Endothelial cell of umbilical vein (primary cell): ENCODE results near the gene TMTC4. TPM values are rescaled to one million over a fixed set of nuclear protein-coding genes. Genes with fewer than 3 reads are reported as not detected.

Experiments
- BruUV-seq: library from RNA; stranded (reverse); fragments of 400-500 nt; replicated peaks from 2 replicates; lab custom pipeline; 2021; lab: Mats Ljungman, UMichigan
- CTCF ChIA-PET: fragments of 300-600, 350-600 bp; sonication (Branson Sonifier 250); formaldehyde crosslinking; loops from one replicate; lab custom pipeline; 2021; ENCODE audit warnings: antibody characterized with exemption, inconsistent platforms; lab: Charles Lee
- POLR2A ChIA-PET: fragments of 300-600, 350-600 bp; sonication (Branson Sonifier 250); formaldehyde crosslinking; loops from one replicate; lab custom pipeline; 2021; ENCODE audit warnings: antibody characterized with exemption, inconsistent platforms; lab: Charles Lee
- DNase-seq: peaks from one replicate; pipeline ENCODE4 v3.0.0-alpha.2; 2011; ENCODE audit warnings: low read depth, low spot score
- FAIRE-seq: peaks from 2 replicates; lab custom pipeline; 2011; peaks lifted over from hg19 to GRCh38; lab: Jason Lieb, UNC
- H2AFZ ChIP-seq: 2 replicates; pipeline ENCODE4 v1.6.0; 2012; ENCODE audit warnings: low read depth, low read length, control low read depth, inconsistent platforms
- H3K27ac ChIP-seq: 2 replicates; pipeline ENCODE4 v1.5.1; 2011; ENCODE audit warnings: low read depth, mild to moderate bottlenecking, control low read depth, low read length, moderate library complexity; ENCODE audit not compliant: insufficient read depth
- H3K27me3 ChIP-seq, 2 experiments: 2 replicates each; pipeline versions ENCODE4 v1.6.0 to v1.6.1; 2011; ENCODE audit warnings: low read length in 2 of 2, mixed read lengths in 1 of 2; ENCODE audit not compliant: control insufficient read depth in 2 of 2, insufficient read depth in 2 of 2
- H3K36me3 ChIP-seq, 2 experiments: 2 replicates in 1 of 2; 3 replicates in 1 of 2; pipeline ENCODE4 v1.5.1; 2011; ENCODE audit warnings: low read length in 2 of 2, mild to moderate bottlenecking in 1 of 2, moderate library complexity in 1 of 2; ENCODE audit not compliant: control insufficient read depth in 2 of 2, insufficient read depth in 2 of 2; ENCODE audit errors: extremely low read depth in 1 of 2
- H3K4me1 ChIP-seq: 3 replicates; pipeline ENCODE4 v1.5.1; 2011; ENCODE audit warnings: mild to moderate bottlenecking, low read length; ENCODE audit not compliant: control insufficient read depth, insufficient read depth; ENCODE audit errors: extremely low read depth
- H3K4me2 ChIP-seq: 2 replicates; pipeline ENCODE4 v1.6.1; 2011; ENCODE audit warnings: low read length, control low read depth, mixed read lengths; ENCODE audit not compliant: insufficient read depth
- H3K4me3 ChIP-seq, 3 experiments: fragments of 200-600 bp in 1 of 3; sonication (generic), shearing (Covaris generic) in 1 of 3; replicated peaks in 1 of 3; 2 replicates each; pipeline ENCODE4 v1.5.1; 2011 to 2016; ENCODE audit warnings: control low read depth in 3 of 3, low read length in 3 of 3, mild to moderate bottlenecking in 2 of 3, inconsistent platforms in 1 of 3, low read depth in 1 of 3, moderate library complexity in 1 of 3; ENCODE audit not compliant: insufficient read depth in 1 of 3
- H3K79me2 ChIP-seq: 2 replicates; pipeline ENCODE4 v1.6.0; 2012; ENCODE audit warnings: low read length, inconsistent platforms; ENCODE audit not compliant: control insufficient read depth, insufficient read depth
- H3K9ac ChIP-seq: replicated peaks from 2 replicates; pipeline ENCODE3; 2011; ENCODE audit warnings: low read length, control low read depth; ENCODE audit not compliant: insufficient read depth; ENCODE audit errors: extremely low read depth
- H3K9me1 ChIP-seq: replicated peaks from 3 replicates; pipeline ENCODE4 v1.6.0; 2011; ENCODE audit warnings: mild to moderate bottlenecking, low read length; ENCODE audit not compliant: control insufficient read depth, insufficient read depth; ENCODE audit errors: extremely low read depth
- H3K9me3 ChIP-seq: replicated peaks from 2 replicates; pipeline ENCODE4 v1.5.1; 2012; ENCODE audit warnings: low read length, inconsistent platforms; ENCODE audit not compliant: control insufficient read depth, insufficient read depth
- H4K20me1 ChIP-seq: replicated peaks from 2 replicates; pipeline ENCODE3; 2011; ENCODE audit warnings: mild to moderate bottlenecking, low read length; ENCODE audit not compliant: control insufficient read depth, insufficient read depth; ENCODE audit errors: extremely low read depth
- EZH2 ChIP-seq: IDR thresholded peaks from 2 replicates; pipeline ENCODE4 v1.6.1; 2012; ENCODE audit warnings: borderline replicate concordance, low read depth, mild to moderate bottlenecking, moderate library complexity, low read length, inconsistent platforms; ENCODE audit not compliant: severe bottlenecking
- FOS ChIP-seq: IDR thresholded peaks from 2 replicates; pipeline ENCODE4 v1.6.1; 2011; ENCODE audit warnings: mild to moderate bottlenecking, low read length, moderate library complexity, borderline replicate concordance; ENCODE audit not compliant: insufficient read depth
- GATA2 ChIP-seq: IDR thresholded peaks from 2 replicates; pipeline ENCODE4 v1.7.0; 2011; ENCODE audit warnings: low read depth, mild to moderate bottlenecking, moderate library complexity, mixed read lengths, low read length; ENCODE audit not compliant: insufficient read length, insufficient read depth
- JUN ChIP-seq: IDR thresholded peaks from 2 replicates; pipeline ENCODE4 v1.6.1; 2011; ENCODE audit warnings: borderline replicate concordance, low read depth; ENCODE audit not compliant: insufficient read length, insufficient read depth
- MYC ChIP-seq: IDR thresholded peaks from one replicate; pipeline ENCODE4 v1.6.1; 2011; ENCODE audit warnings: mild to moderate bottlenecking, low read depth, low read length
- POLR2A ChIP-seq: IDR thresholded peaks from 2 replicates; pipeline ENCODE4 v1.6.1; 2012; ENCODE audit warnings: low read depth, mild to moderate bottlenecking, control low read depth, low read length
- POLR2AphosphoS5 ChIP-seq: IDR thresholded peaks from 2 replicates; pipeline ENCODE4 v1.6.1; 2012; ENCODE audit warnings: low read depth, mild to moderate bottlenecking, control low read depth, low read length, moderate library complexity; ENCODE audit not compliant: insufficient read depth
- dilution Hi-C: fragments of 300-500 bp; cut with MboI; formaldehyde crosslinking; loops from one replicate; pipeline ENCODE4 v1.15.0; 2019; ENCODE audit warnings: low sequenced_read_pairs; ENCODE audit not compliant: extremely low pct_ligation_motif_present
- intact Hi-C: fragments of 100-400 bp; cut with micrococcal nuclease; formaldehyde crosslinking; loops from one replicate; pipeline ENCODE4 v1.10.0; 2022
- polyA plus RNA-seq, 4 experiments: library from polyadenylated mRNA; depleted of rRNA in 3 of 4; stranded (reverse) in 3 of 4; unstranded in 1 of 4; fragments of >200 nt; gene quantifications; 2 replicates each; pipeline versions ENCODE4 v1.2.1 to v1.2.3, GENCODE V29; 2011 to 2012; ENCODE audit warnings: missing spikeins in 1 of 4
- total RNA-seq: library from RNA; stranded (reverse); gene quantifications from 2 replicates; pipeline ENCODE4 v1.2.3, GENCODE V29; 2021
- TF ChIP-seq, protein P1 (sequence below): IDR thresholded peaks from 2 replicates; pipeline ENCODE4 v1.6.1; 2011; ENCODE audit not compliant: insufficient read depth, insufficient read length
- TF ChIP-seq, protein P2 (sequence below), 2 donors: IDR thresholded peaks; 1 replicate in 1 of 2; 2 replicates in 1 of 2; pipeline ENCODE4 v1.5.1; 2011; ENCODE audit warnings: low read length in 2 of 2, mild to moderate bottlenecking in 2 of 2, moderate library complexity in 2 of 2, control low read depth in 1 of 2, inconsistent platforms in 1 of 2, low read depth in 1 of 2; ENCODE audit not compliant: insufficient read depth in 1 of 2; ENCODE audit errors: extremely low read depth in 1 of 2

Gene TMTC4
- total and polyA plus RNA-seq, 2 donors (not counting 3 experiments of a cell fraction or from before 2014, with no cell fraction given), result 24.6 to 31.9 TPM

DNA sequence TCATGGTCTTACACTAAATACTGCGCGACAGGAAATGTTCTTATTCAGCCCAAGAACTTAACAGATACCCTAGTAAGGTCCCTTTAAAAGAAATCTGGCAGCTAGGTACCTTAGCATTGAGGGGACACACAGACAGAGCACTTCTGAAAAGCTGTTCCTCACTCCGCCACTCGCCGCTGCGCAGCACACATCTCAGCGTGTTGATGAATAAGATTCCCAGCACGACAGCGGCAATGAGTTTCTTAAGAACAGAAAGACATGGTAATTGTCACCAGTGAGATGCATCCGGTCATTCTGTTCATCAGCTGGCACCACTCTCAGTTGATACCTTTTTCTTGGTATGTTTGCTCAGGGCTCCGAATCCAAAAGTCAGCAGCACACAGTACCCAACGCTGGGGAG lies 39.9 kb downstream of the TMTC4 start:
- Histone ChIP-seq H3K36me3 (peaks cover 13 to 21% of the 10 kb centered on the region in 2 experiments), H3K9ac (no peak overlapping the region), H3K27me3 (no peaks in the 10 kb centered on the region), H3K4me2 (no peak overlapping the region), H3K9me3 (no peaks in the 10 kb centered on the region), H3K9me1 (no peaks in the 10 kb centered on the region), H3K27ac (no peak overlapping the region), H2AFZ (no peak overlapping the region), H3K4me3 (no peak overlapping the region), H3K4me1 (no peaks in the 10 kb centered on the region), H4K20me1 (no peaks in the 10 kb centered on the region), H3K79me2 (no peaks in the 10 kb centered on the region)
- BruUV-seq, result no TSS peak
- DNase-seq, result no peak
- POLR2A ChIA-PET, result no interaction called here
- dilution Hi-C loops, result no loop called here
- TF ChIP-seq GATA2, result no peak
- no peak for TF ChIP-seq MYC
- TF ChIP-seq POLR2A, result no peak
- TF ChIP-seq, protein P1, sequence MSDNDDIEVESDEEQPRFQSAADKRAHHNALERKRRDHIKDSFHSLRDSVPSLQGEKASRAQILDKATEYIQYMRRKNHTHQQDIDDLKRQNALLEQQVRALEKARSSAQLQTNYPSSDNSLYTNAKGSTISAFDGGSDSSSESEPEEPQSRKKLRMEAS, result no peak
- no peak for TF ChIP-seq EZH2
- TF ChIP-seq FOS, result no peak
- TF ChIP-seq, protein P2, sequence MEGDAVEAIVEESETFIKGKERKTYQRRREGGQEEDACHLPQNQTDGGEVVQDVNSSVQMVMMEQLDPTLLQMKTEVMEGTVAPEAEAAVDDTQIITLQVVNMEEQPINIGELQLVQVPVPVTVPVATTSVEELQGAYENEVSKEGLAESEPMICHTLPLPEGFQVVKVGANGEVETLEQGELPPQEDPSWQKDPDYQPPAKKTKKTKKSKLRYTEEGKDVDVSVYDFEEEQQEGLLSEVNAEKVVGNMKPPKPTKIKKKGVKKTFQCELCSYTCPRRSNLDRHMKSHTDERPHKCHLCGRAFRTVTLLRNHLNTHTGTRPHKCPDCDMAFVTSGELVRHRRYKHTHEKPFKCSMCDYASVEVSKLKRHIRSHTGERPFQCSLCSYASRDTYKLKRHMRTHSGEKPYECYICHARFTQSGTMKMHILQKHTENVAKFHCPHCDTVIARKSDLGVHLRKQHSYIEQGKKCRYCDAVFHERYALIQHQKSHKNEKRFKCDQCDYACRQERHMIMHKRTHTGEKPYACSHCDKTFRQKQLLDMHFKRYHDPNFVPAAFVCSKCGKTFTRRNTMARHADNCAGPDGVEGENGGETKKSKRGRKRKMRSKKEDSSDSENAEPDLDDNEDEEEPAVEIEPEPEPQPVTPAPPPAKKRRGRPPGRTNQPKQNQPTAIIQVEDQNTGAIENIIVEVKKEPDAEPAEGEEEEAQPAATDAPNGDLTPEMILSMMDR (IDR thresholded peaks at IDR 0.05; ENCODE audit: extremely low read depth in 1 of 2, insufficient read depth in 1 of 2, low read depth in 1 of 2, low read length in 2 of 2), result no peak
- TF ChIP-seq JUN, result no peak
- no peak for TF ChIP-seq POLR2AphosphoS5
- CTCF ChIA-PET, result no interaction called here
- FAIRE-seq, result no peak
- intact Hi-C loops, result no loop called here
